Endodermal cell (in vitro differentiated cells): ENCODE measurements around the gene STARD6. TPM values are rescaled to one million over a fixed set of nuclear protein-coding genes. Genes with fewer than 3 reads are reported as not detected.

Experiments used
- DNase-seq: peaks from one replicate; pipeline ENCODE4 v3.0.0-alpha.2; 2017
- H3K27ac ChIP-seq: 2 replicates; pipeline ENCODE4 v1.5.1; 2013; ENCODE audit warnings: mild to moderate bottlenecking, low read depth, low read length, moderate library complexity
- H3K27me3 ChIP-seq: 2 replicates; pipeline ENCODE4 v1.6.1; 2013; ENCODE audit warnings: mild to moderate bottlenecking, low read length, moderate library complexity; ENCODE audit not compliant: insufficient read depth, control insufficient read depth, poor library complexity, severe bottlenecking
- H3K36me3 ChIP-seq: 2 replicates; pipeline ENCODE4 v1.7.0; 2013; ENCODE audit warnings: mild to moderate bottlenecking, low read length, moderate library complexity; ENCODE audit not compliant: control insufficient read depth, insufficient read depth
- H3K4me1 ChIP-seq: one replicate; pipeline ENCODE4 v1.7.0; 2013; ENCODE audit warnings: low read length; ENCODE audit not compliant: control insufficient read depth, insufficient read depth
- H3K4me3 ChIP-seq: 2 replicates; pipeline ENCODE4 v1.5.1; 2013; ENCODE audit warnings: mild to moderate bottlenecking, low read length, moderate library complexity
- H3K9ac ChIP-seq: 2 replicates; pipeline ENCODE4 v1.6.1; 2013; ENCODE audit warnings: mild to moderate bottlenecking, low read length, moderate library complexity; ENCODE audit not compliant: poor library complexity, severe bottlenecking; ENCODE audit errors: extremely low read depth
- H3K9me3 ChIP-seq: 2 replicates; pipeline ENCODE4 v1.6.1; 2013; ENCODE audit warnings: mild to moderate bottlenecking, low read length, moderate library complexity; ENCODE audit not compliant: control insufficient read depth
- H3K27ac Mint-ChIP-seq: 2 replicates; pipeline ENCODE4 v1.8.0; 2020; ENCODE audit warnings: mixed read lengths
- H3K27me3 Mint-ChIP-seq: 2 replicates; pipeline ENCODE4 v1.8.0; 2021; ENCODE audit warnings: mild to moderate bottlenecking, mixed read lengths; ENCODE audit not compliant: insufficient read depth
- H3K36me3 Mint-ChIP-seq: 2 replicates; pipeline ENCODE4 v1.8.0; 2020; ENCODE audit warnings: low read depth, mixed read lengths
- H3K4me1 Mint-ChIP-seq: 2 replicates; pipeline ENCODE4 v1.8.0; 2020; ENCODE audit warnings: mixed read lengths
- H3K4me3 Mint-ChIP-seq: 2 replicates; pipeline ENCODE4 v1.8.0; 2020; ENCODE audit warnings: mild to moderate bottlenecking, moderate library complexity, mixed read lengths
- H3K9me3 Mint-ChIP-seq: 2 replicates; pipeline ENCODE4 v1.8.0; 2020; ENCODE audit warnings: mild to moderate bottlenecking, mixed read lengths
- CTCF ChIP-seq: fragments of 200-600 bp; sonication (generic); conservative IDR thresholded peaks from 2 replicates; pipeline ENCODE4 v1.5.0; 2021; ENCODE audit warnings: antibody characterized with exemption, mild to moderate bottlenecking
- WGBS, 2 experiments: methylation state at CpG; one replicate each; pipeline versions ENCODE4 v1.1.5 to v1.1.7; 2013; ENCODE audit warnings: missing lambda C conversion rate in 2 of 2, mixed read lengths in 1 of 2; ENCODE audit not compliant: insufficient coverage in 1 of 2, insufficient read length in 1 of 2; 5-methylcytosine and 5-hydroxymethylcytosine counted together
- total RNA-seq, 2 donors: library from RNA; stranded (reverse); fragmentation: NEBNext Ultra II Directional in 1 of 2; extraction: Animal tissue kit (Norgen Biotek cat#: 25700) in 1 of 2; gene quantifications; 2 replicates in 1 of 2; 3 replicates in 1 of 2; pipeline ENCODE4 v1.2.1, GENCODE V29; 2021

The STARD6 gene
- total RNA-seq, 2 donors from 2014 or later, result not detected

GRCh38 chr18:54330768-54331548, 26.7 kb downstream of the STARD6 start:
- H3K27ac Mint-ChIP-seq, result no peak overlapping the region
- DNase-seq, result no peak
- no peak overlapping the region for H3K9ac ChIP-seq
- no peaks in the 10 kb centered on the region for H3K27me3 Mint-ChIP-seq
- H3K27me3 ChIP-seq, result no peaks in the 10 kb centered on the region
- no peak for TF ChIP-seq CTCF
- no peaks in the 10 kb centered on the region for H3K9me3 Mint-ChIP-seq
- WGBS, 2 experiments, result 76 to 95% methylated on average over 5 to 6 of the region's 6 CpGs
- no peak overlapping the region for H3K4me3 ChIP-seq
- no peaks in the 10 kb centered on the region for H3K36me3 Mint-ChIP-seq
- H3K36me3 ChIP-seq, result no peaks in the 10 kb centered on the region
- no peaks in the 10 kb centered on the region for H3K4me1 ChIP-seq
- no peak overlapping the region for H3K4me3 Mint-ChIP-seq
- H3K27ac ChIP-seq, result no peak overlapping the region
- no peaks in the 10 kb centered on the region for H3K9me3 ChIP-seq
- no peaks in the 10 kb centered on the region for H3K4me1 Mint-ChIP-seq

GRCh38 chr18:54329787-54330186, 27.9 kb downstream of the STARD6 start:
- Mint-ChIP-seq H3K4me1 (no peaks in the 10 kb centered on the region), H3K9me3 (no peaks in the 10 kb centered on the region)
- no peaks in the 10 kb centered on the region for H3K36me3 ChIP-seq

GRCh38 chr18:54327818-54328217, 29.8 kb downstream of the STARD6 start:
- no peaks in the 10 kb centered on the region for H3K4me1 ChIP-seq
- no peak overlapping the region for H3K4me3 Mint-ChIP-seq
- no peaks in the 10 kb centered on the region for H3K36me3 Mint-ChIP-seq
- H3K27ac Mint-ChIP-seq, result no peak overlapping the region
- no peaks in the 10 kb centered on the region for H3K27me3 Mint-ChIP-seq
- no peaks in the 10 kb centered on the region for H3K9me3 Mint-ChIP-seq
- no peak overlapping the region for H3K4me3 ChIP-seq
- WGBS, 2 experiments, result 95 to 100% methylated on average over 3 to 4 of the region's 4 CpGs
- H3K27me3 ChIP-seq, result no peaks in the 10 kb centered on the region
- H3K9me3 ChIP-seq, result no peaks in the 10 kb centered on the region
- H3K36me3 ChIP-seq, result no peaks in the 10 kb centered on the region
- H3K9ac ChIP-seq, result no peak overlapping the region
- H3K4me1 Mint-ChIP-seq, result no peaks in the 10 kb centered on the region
- H3K27ac ChIP-seq, result no peak overlapping the region
- TF ChIP-seq CTCF, result no peak
- DNase-seq, result no peak

More at GRCh38 chr18:54329787-54330186, 27.9 kb downstream of the STARD6 start:
- no peak overlapping the region for H3K9ac ChIP-seq
- no peak overlapping the region for H3K27ac ChIP-seq
- Mint-ChIP-seq H3K27ac (no peak overlapping the region), H3K27me3 (no peaks in the 10 kb centered on the region), H3K36me3 (no peaks in the 10 kb centered on the region), H3K4me3 (no peak overlapping the region)
- no peak for DNase-seq
- H3K4me3 ChIP-seq, result no peak overlapping the region
- TF ChIP-seq CTCF, result no peak
- no peaks in the 10 kb centered on the region for H3K9me3 ChIP-seq
- no peaks in the 10 kb centered on the region for H3K27me3 ChIP-seq
- H3K4me1 ChIP-seq, result no peaks in the 10 kb centered on the region
